NCI-H2227 (cell line): ENCODE results near the gene TPO.
"Not testable (repeated sequence)": the region's sequence is repeated elsewhere in the genome, so short reads cannot be mapped to it uniquely, and the experiment has no call there.

Source experiments
- DNase-seq: peaks from one replicate; lab custom pipeline; 2025; ENCODE audit not compliant: unreplicated experiment; lab: John Stamatoyannopoulos, UW

TPO gene

GRCh38 chr2:1499033-1499795 lies 86.0 kb downstream of the TPO start:
- no peak for DNase-seq

- no peak for DNase-seq
These were observed 88.0 kb downstream of the TPO start for GRCh38 chr2:1501038-1501851.

GRCh38 chr2:1501991-1502390 lies 88.7 kb downstream of the TPO start:
- no peak for DNase-seq

GRCh38 chr2:1502891-1503304 lies 89.6 kb downstream of the TPO start:
- DNase-seq = no peak

GRCh38 chr2:1503471-1504310 lies 90.4 kb downstream of the TPO start:
- no peak for DNase-seq

- DNase-seq = no peak
These were observed 91.1 kb downstream of the TPO start for GRCh38 chr2:1504311-1504750.

- DNase-seq = no peak
These were observed 91.8 kb downstream of the TPO start for GRCh38 chr2:1505031-1505441.

- DNase-seq = no peak
These were observed 96.2 kb downstream of the TPO start for GRCh38 chr2:1509271-1510065.

- DNase-seq = no peak
These were observed 96.9 kb downstream of the TPO start for GRCh38 chr2:1510176-1510575.

GRCh38 chr2:1511455-1511854 lies 98.2 kb downstream of the TPO start:
- DNase-seq = no peak

GRCh38 chr2:1512321-1513289 lies 99.3 kb downstream of the TPO start:
- DNase-seq = no peak

GRCh38 chr2:1514391-1515072 lies 101.3 kb downstream of the TPO start:
- no peak for DNase-seq

GRCh38 chr2:1515073-1515430 lies 101.8 kb downstream of the TPO start:
- no peak for DNase-seq

GRCh38 chr2:1515986-1516797 lies 102.9 kb downstream of the TPO start:
- no peak for DNase-seq

- DNase-seq = no peak
These were observed 103.5 kb downstream of the TPO start for GRCh38 chr2:1516798-1517060.

GRCh38 chr2:1517291-1517690 lies 104.0 kb downstream of the TPO start:
- DNase-seq = not testable (repeated sequence)

- DNase-seq = no peak
These were observed 104.5 kb downstream of the TPO start for GRCh38 chr2:1517786-1518185.

- no peak for DNase-seq
These were observed 105.1 kb downstream of the TPO start for GRCh38 chr2:1518331-1518803.
